GM23338 (cell line): ENCODE data around the gene CHD5.

Experiments
- CREB1 ChIP-seq: fragments of 250-450 bp; sonication (Bioruptor Pico); IDR thresholded peaks from 2 replicates; pipeline ENCODE4 v1.5.0; 2020; ENCODE audit warnings: low read depth, mild to moderate bottlenecking, moderate library complexity
- EZH2 ChIP-seq: fragments of 200-600 bp; sonication (generic); IDR thresholded peaks from one replicate; pipeline ENCODE4 v1.8.0; 2017; ENCODE audit warnings: antibody characterized with exemption, mild to moderate bottlenecking, low read depth; ENCODE audit not compliant: unreplicated experiment
- EZH2phosphoT487 ChIP-seq: fragments of 200-600 bp; sonication (generic); IDR thresholded peaks from one replicate; pipeline ENCODE4 v1.8.1; 2018; ENCODE audit warnings: antibody characterized with exemption; ENCODE audit not compliant: unreplicated experiment
- JUNB ChIP-seq: IDR thresholded peaks from one replicate; pipeline ENCODE4 v1.6.1; 2016; ENCODE audit warnings: antibody characterized with exemption; ENCODE audit not compliant: unreplicated experiment
- POLR2AphosphoS5 ChIP-seq: IDR thresholded peaks from 2 replicates; pipeline ENCODE4 v1.6.1; 2016; ENCODE audit warnings: antibody characterized with exemption, low read depth
- TF ChIP-seq, protein P1 (sequence below), 2 experiments: fragments of 200-600 bp in 1 of 2; sonication (generic) in 1 of 2; conservative IDR thresholded peaks; 2 replicates each; pipeline versions ENCODE4 v1.5.1 to v1.6.1; 2016 to 2017; ENCODE audit warnings: antibody characterized with exemption in 2 of 2, low read depth in 2 of 2, mild to moderate bottlenecking in 2 of 2, moderate library complexity in 1 of 2
- TF ChIP-seq, protein P2 (sequence below): IDR thresholded peaks from one replicate; pipeline ENCODE4 v1.6.1; 2018; ENCODE audit warnings: antibody characterized with exemption; ENCODE audit not compliant: unreplicated experiment

DNA sequence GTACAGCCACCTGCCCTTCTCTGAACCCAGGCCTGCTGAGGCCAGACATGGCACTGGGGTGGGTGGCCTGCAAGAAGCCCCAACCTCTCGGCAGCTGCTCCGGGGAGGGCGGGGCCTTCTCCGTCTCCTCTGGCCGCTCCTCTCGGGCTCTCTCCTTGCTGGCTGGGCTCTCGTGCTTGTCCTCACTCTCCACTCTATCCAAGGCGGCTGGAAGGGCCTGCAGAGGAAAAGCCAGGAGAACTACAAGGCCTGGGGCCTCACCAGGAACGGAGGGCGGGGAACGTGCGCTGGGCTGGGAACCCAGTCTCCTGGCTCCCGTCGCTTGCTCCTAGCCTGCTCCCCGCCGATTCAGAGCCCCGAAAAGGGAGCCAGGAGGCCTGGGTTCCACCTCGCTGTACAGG lies 59.1 kb downstream of the CHD5 start:
- TF ChIP-seq, protein P1, sequence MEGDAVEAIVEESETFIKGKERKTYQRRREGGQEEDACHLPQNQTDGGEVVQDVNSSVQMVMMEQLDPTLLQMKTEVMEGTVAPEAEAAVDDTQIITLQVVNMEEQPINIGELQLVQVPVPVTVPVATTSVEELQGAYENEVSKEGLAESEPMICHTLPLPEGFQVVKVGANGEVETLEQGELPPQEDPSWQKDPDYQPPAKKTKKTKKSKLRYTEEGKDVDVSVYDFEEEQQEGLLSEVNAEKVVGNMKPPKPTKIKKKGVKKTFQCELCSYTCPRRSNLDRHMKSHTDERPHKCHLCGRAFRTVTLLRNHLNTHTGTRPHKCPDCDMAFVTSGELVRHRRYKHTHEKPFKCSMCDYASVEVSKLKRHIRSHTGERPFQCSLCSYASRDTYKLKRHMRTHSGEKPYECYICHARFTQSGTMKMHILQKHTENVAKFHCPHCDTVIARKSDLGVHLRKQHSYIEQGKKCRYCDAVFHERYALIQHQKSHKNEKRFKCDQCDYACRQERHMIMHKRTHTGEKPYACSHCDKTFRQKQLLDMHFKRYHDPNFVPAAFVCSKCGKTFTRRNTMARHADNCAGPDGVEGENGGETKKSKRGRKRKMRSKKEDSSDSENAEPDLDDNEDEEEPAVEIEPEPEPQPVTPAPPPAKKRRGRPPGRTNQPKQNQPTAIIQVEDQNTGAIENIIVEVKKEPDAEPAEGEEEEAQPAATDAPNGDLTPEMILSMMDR (conservative IDR thresholded peaks at IDR 0.05; ENCODE audit: low read depth in 2 of 2) = no peak
- TF ChIP-seq EZH2phosphoT487 = no peak
- TF ChIP-seq EZH2 = no peak
- no peak for TF ChIP-seq JUNB
- TF ChIP-seq POLR2AphosphoS5 = no peak
- no peak for TF ChIP-seq CREB1
- TF ChIP-seq, protein P2, sequence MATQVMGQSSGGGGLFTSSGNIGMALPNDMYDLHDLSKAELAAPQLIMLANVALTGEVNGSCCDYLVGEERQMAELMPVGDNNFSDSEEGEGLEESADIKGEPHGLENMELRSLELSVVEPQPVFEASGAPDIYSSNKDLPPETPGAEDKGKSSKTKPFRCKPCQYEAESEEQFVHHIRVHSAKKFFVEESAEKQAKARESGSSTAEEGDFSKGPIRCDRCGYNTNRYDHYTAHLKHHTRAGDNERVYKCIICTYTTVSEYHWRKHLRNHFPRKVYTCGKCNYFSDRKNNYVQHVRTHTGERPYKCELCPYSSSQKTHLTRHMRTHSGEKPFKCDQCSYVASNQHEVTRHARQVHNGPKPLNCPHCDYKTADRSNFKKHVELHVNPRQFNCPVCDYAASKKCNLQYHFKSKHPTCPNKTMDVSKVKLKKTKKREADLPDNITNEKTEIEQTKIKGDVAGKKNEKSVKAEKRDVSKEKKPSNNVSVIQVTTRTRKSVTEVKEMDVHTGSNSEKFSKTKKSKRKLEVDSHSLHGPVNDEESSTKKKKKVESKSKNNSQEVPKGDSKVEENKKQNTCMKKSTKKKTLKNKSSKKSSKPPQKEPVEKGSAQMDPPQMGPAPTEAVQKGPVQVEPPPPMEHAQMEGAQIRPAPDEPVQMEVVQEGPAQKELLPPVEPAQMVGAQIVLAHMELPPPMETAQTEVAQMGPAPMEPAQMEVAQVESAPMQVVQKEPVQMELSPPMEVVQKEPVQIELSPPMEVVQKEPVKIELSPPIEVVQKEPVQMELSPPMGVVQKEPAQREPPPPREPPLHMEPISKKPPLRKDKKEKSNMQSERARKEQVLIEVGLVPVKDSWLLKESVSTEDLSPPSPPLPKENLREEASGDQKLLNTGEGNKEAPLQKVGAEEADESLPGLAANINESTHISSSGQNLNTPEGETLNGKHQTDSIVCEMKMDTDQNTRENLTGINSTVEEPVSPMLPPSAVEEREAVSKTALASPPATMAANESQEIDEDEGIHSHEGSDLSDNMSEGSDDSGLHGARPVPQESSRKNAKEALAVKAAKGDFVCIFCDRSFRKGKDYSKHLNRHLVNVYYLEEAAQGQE = no peak
